Omental fat pad (tissue), 4 donors: Measurements from ENCODE around the gene GNG13. TPM values are rescaled to one million over a fixed set of nuclear protein-coding genes. Genes with fewer than 3 reads are reported as not detected.

Source experiments
- ATAC-seq: fragments of 150-250 bp; one replicate; pipeline ENCODE4 v1.9.1; 2016; ENCODE audit warnings: mild to moderate bottlenecking, moderate library complexity; ENCODE audit not compliant: low FRiP score
- DNase-seq: peaks from one replicate; pipeline ENCODE4 v3.0.0-alpha.2; 2019; ENCODE audit warnings: low spot score
- total RNA-seq, 4 donors: library from RNA; depleted of rRNA; stranded (reverse); fragments of >200 nt; gene quantifications; one replicate each; pipeline ENCODE4 v1.1.0, GENCODE V29; 2016
- TF ChIP-seq, protein P1 (sequence below), 3 donors: fragments of 450-650 bp; IDR thresholded peaks; one replicate each; pipeline ENCODE4 v1.5.1; 2016 to 2017; ENCODE audit warnings: antibody characterized with exemption in 3 of 3, mild to moderate bottlenecking in 3 of 3, moderate library complexity in 2 of 3

The GNG13 gene
- total RNA-seq, 4 donors from 2014 or later: not detected

DNA sequence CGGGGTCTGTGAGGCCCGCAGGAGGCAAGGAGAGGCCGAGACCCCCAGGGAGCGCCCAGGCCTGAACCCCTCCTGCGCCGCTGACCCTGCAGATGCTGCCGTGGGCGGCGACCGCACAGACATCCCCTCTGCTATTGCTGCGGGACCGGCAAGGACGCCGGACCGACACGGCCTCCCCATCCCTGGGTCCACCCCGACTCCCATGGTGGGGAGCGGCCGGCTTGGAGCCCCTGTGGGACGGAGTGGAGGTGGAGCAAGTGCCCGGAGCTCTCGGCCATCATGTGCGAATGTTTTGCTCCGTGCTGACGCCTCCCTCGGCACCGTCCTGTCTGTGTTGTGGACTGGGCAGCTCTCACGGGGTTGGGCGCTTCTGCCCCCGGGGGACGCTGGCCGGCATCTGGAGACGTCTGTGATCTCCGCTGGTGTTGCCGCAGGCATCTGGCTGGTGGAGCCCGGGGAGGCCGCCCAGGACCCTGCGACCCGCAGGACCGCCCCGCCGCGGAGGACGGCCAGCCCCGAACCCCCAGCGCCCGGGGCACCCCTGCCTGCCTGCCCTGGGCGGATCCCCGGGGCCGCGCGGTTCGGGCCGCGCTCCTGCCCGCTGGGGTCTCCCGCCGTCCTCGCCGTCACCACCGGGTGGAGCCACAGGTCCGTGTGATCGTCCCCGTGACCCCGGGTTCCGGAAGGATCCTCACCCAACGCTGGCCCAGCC, 12.8 kb upstream of the GNG13 start:
- no peak for DNase-seq
- no peak for ATAC-seq
- TF ChIP-seq, protein P1, sequence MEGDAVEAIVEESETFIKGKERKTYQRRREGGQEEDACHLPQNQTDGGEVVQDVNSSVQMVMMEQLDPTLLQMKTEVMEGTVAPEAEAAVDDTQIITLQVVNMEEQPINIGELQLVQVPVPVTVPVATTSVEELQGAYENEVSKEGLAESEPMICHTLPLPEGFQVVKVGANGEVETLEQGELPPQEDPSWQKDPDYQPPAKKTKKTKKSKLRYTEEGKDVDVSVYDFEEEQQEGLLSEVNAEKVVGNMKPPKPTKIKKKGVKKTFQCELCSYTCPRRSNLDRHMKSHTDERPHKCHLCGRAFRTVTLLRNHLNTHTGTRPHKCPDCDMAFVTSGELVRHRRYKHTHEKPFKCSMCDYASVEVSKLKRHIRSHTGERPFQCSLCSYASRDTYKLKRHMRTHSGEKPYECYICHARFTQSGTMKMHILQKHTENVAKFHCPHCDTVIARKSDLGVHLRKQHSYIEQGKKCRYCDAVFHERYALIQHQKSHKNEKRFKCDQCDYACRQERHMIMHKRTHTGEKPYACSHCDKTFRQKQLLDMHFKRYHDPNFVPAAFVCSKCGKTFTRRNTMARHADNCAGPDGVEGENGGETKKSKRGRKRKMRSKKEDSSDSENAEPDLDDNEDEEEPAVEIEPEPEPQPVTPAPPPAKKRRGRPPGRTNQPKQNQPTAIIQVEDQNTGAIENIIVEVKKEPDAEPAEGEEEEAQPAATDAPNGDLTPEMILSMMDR (IDR thresholded peaks at IDR 0.05): no peak

DNA sequence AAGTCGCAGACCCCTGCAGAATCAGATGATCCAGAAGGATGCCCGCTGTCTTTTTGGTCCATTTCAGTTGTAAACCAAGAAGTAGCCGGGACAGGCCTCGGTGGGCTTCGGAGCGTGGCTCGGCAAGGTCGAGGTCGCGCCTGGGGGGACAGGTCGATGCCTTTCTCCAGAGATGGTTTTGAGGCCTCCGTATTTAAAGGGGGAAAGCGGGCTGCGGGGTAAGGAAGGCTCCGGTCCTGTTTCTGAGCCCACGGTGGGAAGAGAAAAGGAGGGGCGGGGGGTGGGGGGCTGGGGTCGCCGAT, 7.5 kb upstream of the GNG13 start:
- TF ChIP-seq, protein P1 (IDR thresholded peaks at IDR 0.05): no peak
- no peak for DNase-seq
- no peak for ATAC-seq

DNA sequence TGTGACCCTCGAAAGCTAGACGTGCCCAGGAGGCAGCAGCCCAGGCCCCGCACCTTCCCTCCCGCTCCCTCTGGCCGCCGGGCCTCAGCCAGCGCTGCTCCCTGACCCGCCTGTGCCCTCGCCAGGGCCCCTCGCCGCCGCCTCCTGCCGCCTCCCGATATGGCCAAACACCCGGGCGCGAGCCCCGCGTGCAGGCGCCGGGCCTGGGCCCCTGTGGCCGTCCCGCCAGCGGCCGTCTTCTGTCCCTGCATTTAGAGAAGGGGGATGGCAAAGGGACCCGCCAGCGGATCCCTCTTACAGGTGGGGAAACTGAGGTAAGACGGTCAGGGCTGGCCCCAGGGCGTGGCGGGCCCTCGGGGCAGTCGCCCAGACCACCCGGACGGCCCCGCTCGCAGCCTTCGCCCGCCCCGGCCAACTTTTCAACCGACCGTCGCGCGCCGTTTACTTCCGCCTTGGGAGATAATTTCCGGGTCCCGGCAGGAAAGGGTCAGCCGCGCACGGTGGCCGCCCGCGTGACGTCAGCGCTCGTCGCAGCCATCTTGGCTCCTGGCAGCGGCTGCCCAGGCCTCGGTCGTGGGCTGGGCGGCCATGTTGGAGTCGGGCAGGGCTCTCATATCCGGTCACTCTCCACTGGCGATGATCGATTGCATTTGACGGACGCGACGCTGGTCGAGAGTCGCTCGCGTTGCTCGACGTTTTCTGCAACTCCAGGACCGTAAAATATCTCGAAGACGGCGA, 7.0 kb upstream of the GNG13 start:
- TF ChIP-seq, protein P1 (IDR thresholded peaks at IDR 0.05): no peak
- ATAC-seq: peak; percentile 97
- DNase-seq: peak; percentile 59

DNA sequence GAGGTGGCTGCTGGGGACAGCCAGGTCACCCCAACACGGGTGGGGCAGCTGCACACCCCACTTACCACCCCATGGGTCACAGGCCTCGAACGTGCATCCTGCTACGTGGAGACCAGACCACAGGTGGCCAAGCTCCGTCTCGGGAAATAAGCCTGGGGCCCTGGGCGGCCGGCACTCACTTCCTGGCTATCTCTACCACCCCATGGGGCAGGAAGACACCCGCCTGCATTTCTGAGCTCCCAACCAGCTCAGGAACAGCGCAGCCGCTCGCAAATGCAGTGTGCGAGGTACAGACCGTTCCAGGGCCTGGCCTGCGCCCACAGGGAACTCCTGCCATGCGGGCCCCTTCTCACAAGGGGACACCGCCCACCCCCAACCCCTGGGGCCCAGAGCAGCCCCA, 4.9 kb upstream of the GNG13 start:
- no peak for ATAC-seq
- DNase-seq: no peak
- TF ChIP-seq, protein P1 (IDR thresholded peaks at IDR 0.05): no peak

DNA sequence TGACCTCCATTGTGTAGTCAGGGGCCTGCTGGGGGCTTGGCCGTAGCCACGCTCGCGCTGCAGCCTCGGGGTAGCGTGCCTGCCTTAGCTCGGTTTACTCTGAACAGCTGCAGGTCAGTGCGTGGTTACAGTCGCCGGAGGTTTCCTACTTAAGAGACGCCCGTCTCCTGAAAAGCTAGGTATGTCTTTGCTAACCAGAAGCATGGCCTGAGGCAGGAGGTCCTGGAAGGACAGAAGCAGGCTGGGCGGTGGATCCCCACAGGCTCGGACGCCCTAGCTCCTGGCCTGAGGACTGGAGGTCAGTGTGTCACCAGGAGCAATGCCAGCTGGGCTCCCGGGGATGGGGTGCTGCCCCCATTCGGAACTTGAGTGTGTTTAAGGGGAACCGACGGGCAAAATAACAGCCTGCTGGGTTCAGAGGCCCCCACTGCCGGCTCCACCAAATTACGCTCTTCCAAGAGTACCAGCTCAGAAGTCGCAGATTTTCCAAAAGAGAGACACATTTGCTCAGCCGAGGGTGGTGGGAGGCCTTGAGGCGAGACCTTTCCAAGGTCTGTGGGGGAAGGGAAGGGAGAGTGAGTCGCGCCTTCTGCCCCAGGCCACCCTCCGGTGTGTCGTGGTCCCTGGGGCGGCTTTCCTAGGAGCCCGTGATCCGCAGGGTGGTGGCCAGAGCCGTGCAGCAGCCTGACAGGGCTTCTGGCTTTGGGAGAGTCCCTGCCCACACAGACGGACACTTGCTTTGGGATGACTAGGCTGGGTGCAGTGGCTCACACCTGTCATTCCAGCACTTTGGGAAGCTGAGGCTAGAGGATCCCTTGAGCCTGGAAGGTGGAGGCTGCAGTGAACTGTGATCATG, 3.9 kb upstream of the GNG13 start:
- TF ChIP-seq, protein P1 (IDR thresholded peaks at IDR 0.05): no peak
- ATAC-seq: no peak
- DNase-seq: no peak

DNA sequence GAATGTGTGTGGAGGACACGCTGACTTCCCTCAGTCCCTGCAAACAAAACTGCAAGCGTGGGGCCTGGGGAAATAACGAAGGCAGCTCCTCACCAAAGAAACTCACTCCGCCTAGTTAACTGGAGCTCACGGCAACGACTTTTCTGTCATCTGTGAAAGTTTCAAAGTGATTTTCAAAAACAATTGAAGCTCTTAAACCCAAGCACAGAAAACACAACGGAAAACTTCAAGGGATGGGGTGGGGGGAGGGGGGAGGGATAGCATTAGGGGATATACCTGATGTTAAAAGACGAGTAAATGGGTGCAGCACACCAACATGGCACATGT, 3.2 kb upstream of the GNG13 start:
- ATAC-seq (no peak), DNase-seq (no peak)
- TF ChIP-seq, protein P1 (IDR thresholded peaks at IDR 0.05): no peak
